Hair follicle dermal papilla cell (primary cell): ENCODE measurements around the gene KCNH5. TPM values are rescaled to one million over a fixed set of nuclear protein-coding genes. Genes with fewer than 3 reads are reported as not detected.

ENCODE experiments used
- total RNA-seq: library from RNA; depleted of rRNA; stranded (reverse); fragments of >200 nt; gene quantifications from 2 replicates; pipeline ENCODE4 v1.2.3, GENCODE V29; 2012

The KCNH5 gene, protein sequence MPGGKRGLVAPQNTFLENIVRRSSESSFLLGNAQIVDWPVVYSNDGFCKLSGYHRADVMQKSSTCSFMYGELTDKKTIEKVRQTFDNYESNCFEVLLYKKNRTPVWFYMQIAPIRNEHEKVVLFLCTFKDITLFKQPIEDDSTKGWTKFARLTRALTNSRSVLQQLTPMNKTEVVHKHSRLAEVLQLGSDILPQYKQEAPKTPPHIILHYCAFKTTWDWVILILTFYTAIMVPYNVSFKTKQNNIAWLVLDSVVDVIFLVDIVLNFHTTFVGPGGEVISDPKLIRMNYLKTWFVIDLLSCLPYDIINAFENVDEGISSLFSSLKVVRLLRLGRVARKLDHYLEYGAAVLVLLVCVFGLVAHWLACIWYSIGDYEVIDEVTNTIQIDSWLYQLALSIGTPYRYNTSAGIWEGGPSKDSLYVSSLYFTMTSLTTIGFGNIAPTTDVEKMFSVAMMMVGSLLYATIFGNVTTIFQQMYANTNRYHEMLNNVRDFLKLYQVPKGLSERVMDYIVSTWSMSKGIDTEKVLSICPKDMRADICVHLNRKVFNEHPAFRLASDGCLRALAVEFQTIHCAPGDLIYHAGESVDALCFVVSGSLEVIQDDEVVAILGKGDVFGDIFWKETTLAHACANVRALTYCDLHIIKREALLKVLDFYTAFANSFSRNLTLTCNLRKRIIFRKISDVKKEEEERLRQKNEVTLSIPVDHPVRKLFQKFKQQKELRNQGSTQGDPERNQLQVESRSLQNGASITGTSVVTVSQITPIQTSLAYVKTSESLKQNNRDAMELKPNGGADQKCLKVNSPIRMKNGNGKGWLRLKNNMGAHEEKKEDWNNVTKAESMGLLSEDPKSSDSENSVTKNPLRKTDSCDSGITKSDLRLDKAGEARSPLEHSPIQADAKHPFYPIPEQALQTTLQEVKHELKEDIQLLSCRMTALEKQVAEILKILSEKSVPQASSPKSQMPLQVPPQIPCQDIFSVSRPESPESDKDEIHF
- not detected in 2 replicates for total RNA-seq

DNA sequence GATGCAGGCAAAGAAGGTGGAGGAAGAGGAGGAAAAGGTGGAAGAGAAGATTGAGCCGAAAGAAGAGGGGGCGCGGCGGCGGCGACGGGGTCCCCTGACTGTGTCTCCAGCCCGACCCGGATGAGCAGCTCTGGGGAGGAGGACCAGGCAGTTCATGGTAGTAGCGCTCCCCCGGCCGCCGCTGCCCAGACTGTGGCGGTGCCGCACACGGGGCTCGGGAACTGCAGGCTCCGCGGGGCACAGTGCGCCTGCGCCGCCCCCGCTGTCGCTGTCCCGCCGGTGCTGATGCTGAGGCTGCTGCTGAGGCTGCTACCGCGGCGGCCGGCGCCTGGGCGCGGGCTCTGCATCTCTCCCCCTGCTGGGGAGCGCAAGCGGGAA lies at the start of gene KCNH5:
Gene KCNH5 (minus strand): TSS at position 225 of the 378 bp plus-strand sequence. CDS start 272 bp downstream, outside the sequence.

Other genes with a start within 250 kb of the KCNH5 start
- gene RHOJ, start 159.0 kb upstream of the KCNH5 start, total RNA-seq = 0.32 and 1.8 TPM in 2 replicates